ENCODE data around the gene TENT5C.
A peak's percentile ranks its signal among the peaks of the same experiment; 100 is the strongest.

Gene TENT5C

GRCh38 chr1:117636637-117637425 lies 31.0 kb downstream of the TENT5C start:
- DNase-seq = no peak

GRCh38 chr1:117638141-117638540 lies 32.3 kb downstream of the TENT5C start:
- no peak for DNase-seq

GRCh38 chr1:117638759-117639158 lies 32.9 kb downstream of the TENT5C start:
- no peak for DNase-seq

GRCh38 chr1:117639741-117640140 lies 33.9 kb downstream of the TENT5C start:
- DNase-seq = no peak

GRCh38 chr1:117641536-117641935 lies 35.7 kb downstream of the TENT5C start:
- DNase-seq = no peak

GRCh38 chr1:117642963-117643362 lies 37.1 kb downstream of the TENT5C start:
- no peak for DNase-seq

- DNase-seq = no peak
These were observed 37.8 kb downstream of the TENT5C start for GRCh38 chr1:117643601-117644000.

GRCh38 chr1:117644696-117645311 lies 39.0 kb downstream of the TENT5C start:
- no peak for DNase-seq

GRCh38 chr1:117645343-117645742 lies 39.5 kb downstream of the TENT5C start:
- no peak for DNase-seq

GRCh38 chr1:117646007-117646811 lies 40.4 kb downstream of the TENT5C start:
- peak in 1 of 4 experiments; percentile 12 for DNase-seq

GRCh38 chr1:117646956-117647355 lies 41.1 kb downstream of the TENT5C start:
- no peak for DNase-seq

- DNase-seq = no peak
These were observed 42.2 kb downstream of the TENT5C start for GRCh38 chr1:117648015-117648414.

GRCh38 chr1:117650840-117651568 lies 45.2 kb downstream of the TENT5C start:
- no peak for DNase-seq

- no peak for DNase-seq
These were observed 45.8 kb downstream of the TENT5C start for GRCh38 chr1:117651616-117652015.

GRCh38 chr1:117652421-117652820 lies 46.6 kb downstream of the TENT5C start:
- no peak for DNase-seq

GRCh38 chr1:117653195-117653594 lies 47.3 kb downstream of the TENT5C start:
- no peak for DNase-seq

GRCh38 chr1:117653732-117654492 lies 48.1 kb downstream of the TENT5C start:
- no peak for DNase-seq

GRCh38 chr1:117654493-117655219 lies 48.8 kb downstream of the TENT5C start:
- no peak for DNase-seq

GRCh38 chr1:117655220-117655577 lies 49.4 kb downstream of the TENT5C start:
- no peak for DNase-seq

GRCh38 chr1:117656202-117656641 lies 50.4 kb downstream of the TENT5C start:
- peak in 1 of 4 experiments; percentile 6 for DNase-seq

- DNase-seq = no peak
These were observed 51.2 kb downstream of the TENT5C start for GRCh38 chr1:117657031-117657430.

Data from suppressor macrophage (primary cell).